ENCODE data around the gene KDELR1.

DNA sequence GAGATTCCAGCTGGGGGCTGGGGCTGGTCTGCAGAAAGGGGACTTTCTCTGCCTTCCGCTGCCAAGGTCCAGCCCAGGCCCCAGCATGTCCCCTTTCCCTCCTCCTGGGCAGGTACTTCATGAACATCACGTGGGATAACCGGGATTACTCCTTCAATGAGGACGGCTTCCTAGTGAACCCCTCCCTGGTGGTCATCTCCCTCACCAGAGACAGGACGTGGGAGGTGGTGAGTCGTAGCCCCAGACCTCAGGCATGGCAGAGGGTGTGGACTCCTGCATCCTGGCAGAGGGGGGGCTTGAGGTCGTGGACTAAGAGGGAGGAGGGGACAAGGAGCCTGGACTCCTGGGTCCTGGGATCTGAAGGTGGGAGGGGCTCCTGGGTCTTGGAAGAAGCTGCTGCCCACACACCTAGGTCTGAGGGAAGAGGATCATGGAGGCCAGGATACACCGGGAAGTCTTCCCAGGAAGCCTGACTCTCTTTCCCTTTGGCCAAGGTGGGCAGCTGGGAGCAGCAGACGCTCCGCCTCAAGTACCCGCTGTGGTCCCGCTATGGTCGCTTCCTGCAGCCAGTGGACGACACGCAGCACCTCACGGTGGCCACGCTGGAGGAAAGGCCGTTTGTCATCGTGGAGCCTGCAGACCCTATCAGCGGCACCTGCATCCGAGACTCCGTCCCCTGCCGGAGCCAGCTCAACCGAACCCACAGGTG is 22.7 kb upstream of the KDELR1 start:
- TF ChIP-seq POLR2AphosphoS5 (IDR thresholded peaks at IDR 0.05; ENCODE audit: low read depth, low read length) (no peak), TAF1 (IDR thresholded peaks at IDR 0.05; ENCODE audit: borderline replicate concordance, insufficient read depth, low read length) (no peak), SIN3A (IDR thresholded peaks at IDR 0.05; ENCODE audit: borderline replicate concordance, insufficient read depth, low read length) (no peak)
- TF ChIP-seq, protein P1, sequence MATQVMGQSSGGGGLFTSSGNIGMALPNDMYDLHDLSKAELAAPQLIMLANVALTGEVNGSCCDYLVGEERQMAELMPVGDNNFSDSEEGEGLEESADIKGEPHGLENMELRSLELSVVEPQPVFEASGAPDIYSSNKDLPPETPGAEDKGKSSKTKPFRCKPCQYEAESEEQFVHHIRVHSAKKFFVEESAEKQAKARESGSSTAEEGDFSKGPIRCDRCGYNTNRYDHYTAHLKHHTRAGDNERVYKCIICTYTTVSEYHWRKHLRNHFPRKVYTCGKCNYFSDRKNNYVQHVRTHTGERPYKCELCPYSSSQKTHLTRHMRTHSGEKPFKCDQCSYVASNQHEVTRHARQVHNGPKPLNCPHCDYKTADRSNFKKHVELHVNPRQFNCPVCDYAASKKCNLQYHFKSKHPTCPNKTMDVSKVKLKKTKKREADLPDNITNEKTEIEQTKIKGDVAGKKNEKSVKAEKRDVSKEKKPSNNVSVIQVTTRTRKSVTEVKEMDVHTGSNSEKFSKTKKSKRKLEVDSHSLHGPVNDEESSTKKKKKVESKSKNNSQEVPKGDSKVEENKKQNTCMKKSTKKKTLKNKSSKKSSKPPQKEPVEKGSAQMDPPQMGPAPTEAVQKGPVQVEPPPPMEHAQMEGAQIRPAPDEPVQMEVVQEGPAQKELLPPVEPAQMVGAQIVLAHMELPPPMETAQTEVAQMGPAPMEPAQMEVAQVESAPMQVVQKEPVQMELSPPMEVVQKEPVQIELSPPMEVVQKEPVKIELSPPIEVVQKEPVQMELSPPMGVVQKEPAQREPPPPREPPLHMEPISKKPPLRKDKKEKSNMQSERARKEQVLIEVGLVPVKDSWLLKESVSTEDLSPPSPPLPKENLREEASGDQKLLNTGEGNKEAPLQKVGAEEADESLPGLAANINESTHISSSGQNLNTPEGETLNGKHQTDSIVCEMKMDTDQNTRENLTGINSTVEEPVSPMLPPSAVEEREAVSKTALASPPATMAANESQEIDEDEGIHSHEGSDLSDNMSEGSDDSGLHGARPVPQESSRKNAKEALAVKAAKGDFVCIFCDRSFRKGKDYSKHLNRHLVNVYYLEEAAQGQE (IDR thresholded peaks at IDR 0.05; ENCODE audit: insufficient read depth in 1 of 2, low read depth in 2 of 2, low read length in 2 of 2), result no peak

All from PFSK-1 (cell line).